NCI-H1930 (cell line): ENCODE data around the gene CHMP5.

ENCODE experiments used
- DNase-seq, 2 experiments: peaks; one replicate each; lab custom pipeline; 2025; lab: John Stamatoyannopoulos, UW

CHMP5 gene

DNA sequence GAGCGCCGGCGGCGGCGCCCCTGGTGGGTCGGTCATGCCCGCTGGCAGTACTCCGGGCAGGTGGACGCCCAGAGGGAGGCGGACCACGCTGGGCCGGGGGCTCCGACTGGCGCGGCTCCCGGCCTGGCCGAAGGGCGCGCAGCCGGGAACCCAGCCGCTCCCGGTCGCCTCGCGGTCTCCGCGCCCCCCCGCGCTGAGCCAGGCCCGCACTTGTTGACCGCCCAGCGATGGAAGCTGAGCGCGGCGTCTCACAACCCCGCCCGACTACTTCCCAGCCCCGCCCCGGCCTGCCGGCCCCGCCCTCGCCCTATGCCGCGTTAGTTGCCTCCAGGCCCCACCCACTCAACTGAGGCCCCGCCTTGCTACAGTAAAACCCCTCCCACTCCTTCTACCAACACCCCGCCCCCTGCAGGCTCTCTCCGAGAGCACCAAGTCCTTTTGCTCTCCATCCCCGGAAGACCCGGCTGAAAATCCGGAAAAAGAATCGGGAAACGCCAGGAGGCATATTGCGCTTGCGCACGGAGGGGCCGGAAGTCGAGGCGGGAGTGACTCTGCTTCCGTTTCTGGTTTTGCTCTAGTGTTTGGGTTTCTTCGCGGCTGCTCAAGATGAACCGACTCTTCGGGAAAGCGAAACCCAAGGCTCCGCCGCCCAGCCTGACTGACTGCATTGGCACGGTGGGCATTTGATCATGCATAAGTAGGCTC lies at the start of gene CHMP5, which contains the start of gene BAG1:
CHMP5 (plus strand) TSS at position 577 of the 705 bp plus-strand sequence; CDS start at position 607, 30 bp downstream.
BAG1 (minus strand) TSS at position 236 of the 705 bp plus-strand sequence.
- DNase-seq, result peak; percentile 99

- no peak for DNase-seq
Observed at GRCh38 chr9:33220681-33221567, 43.9 kb upstream of the CHMP5 start.

- no peak for DNase-seq
Observed at GRCh38 chr9:33221568-33221884, 43.3 kb upstream of the CHMP5 start.

DNA sequence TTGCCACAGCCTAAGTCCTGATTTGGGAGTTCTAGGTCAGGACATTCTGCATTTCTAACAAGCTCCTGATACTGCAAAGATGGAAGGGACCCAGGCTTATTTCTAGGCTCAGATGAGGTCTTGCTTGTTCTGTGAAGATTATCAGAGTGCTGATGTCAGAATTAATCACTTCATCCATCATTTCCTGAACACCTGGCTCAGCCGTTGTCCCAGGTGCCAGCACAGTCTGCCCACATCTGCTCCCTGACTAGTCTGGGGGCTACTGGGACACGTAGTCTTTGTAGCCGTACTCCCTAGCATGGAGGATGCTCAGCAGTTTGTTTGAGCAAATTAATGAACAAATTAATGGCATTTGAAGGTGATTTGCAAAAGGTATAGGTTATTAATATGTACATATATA lies 42.8 kb upstream of the CHMP5 start:
- no peak for DNase-seq

GRCh38 chr9:33223696-33224095 lies 41.2 kb upstream of the CHMP5 start:
- no peak for DNase-seq

GRCh38 chr9:33225319-33226147 lies 39.3 kb upstream of the CHMP5 start:
- DNase-seq, result peak; percentile 8 to 44

- DNase-seq, result no peak
Observed at GRCh38 chr9:33227008-33227398, 37.8 kb upstream of the CHMP5 start.

DNA sequence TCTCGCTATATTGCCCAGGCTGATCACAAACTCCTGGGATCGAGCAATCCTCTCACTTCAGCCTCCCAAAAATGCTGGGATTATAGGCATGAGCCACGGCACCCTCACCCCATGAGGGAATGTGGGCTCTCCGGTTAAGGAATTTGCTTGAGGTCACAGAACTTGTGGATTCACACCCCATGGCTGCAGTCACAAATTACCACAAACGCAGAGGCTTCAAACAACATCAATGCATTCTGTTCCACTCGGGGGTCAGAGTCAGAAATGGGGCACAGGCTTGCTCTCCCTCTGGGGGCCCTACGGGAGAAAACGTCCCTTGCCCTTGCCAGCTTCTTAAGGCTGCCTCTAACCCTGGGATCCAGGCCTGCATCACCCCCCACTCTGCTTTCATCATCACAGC lies 37.1 kb upstream of the CHMP5 start:
- no peak for DNase-seq

- no peak for DNase-seq
Observed at GRCh38 chr9:33228606-33229005, 36.2 kb upstream of the CHMP5 start.

DNA sequence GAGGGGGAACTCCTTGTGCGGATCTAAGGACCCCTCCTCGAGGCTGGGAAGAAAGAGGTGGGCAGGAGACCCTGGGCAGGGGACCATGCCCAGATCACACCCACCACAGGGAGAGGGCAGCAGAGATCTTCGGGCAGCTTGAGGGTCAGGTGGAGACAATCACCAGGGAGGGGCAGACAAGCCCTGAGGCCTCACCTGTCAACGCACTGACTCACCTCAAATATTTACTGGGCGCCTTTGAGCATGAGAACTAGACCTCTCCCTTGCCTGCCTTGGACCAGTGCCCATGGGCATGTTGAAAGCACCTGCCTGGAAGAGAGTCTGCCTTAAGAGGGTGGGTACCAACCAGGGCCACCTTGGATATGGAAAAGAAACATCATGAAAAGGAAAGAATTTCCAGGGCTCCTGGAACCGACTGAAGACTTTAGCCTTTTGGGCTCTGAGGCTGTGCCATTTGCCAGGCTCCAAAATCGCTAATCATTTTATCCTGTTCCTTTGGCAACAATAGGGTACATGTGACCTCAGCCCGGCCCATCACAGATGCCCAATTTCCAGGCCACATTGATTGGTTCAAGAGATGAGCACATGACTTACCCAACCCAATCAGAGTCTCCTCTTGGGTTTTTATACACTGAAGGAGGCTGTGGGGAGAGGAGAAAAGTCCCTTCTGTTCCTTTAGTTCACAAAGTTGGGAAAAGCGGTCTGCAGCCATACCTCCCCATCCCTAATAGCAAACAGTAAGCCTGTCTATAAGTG lies 35.3 kb upstream of the CHMP5 start:
- peak in 1 of 2 experiments; percentile 42 for DNase-seq

GRCh38 chr9:33230756-33231622 lies 33.9 kb upstream of the CHMP5 start:
- DNase-seq, result no peak

- DNase-seq, result no peak
Observed at GRCh38 chr9:33231623-33231942, 33.3 kb upstream of the CHMP5 start.

DNA sequence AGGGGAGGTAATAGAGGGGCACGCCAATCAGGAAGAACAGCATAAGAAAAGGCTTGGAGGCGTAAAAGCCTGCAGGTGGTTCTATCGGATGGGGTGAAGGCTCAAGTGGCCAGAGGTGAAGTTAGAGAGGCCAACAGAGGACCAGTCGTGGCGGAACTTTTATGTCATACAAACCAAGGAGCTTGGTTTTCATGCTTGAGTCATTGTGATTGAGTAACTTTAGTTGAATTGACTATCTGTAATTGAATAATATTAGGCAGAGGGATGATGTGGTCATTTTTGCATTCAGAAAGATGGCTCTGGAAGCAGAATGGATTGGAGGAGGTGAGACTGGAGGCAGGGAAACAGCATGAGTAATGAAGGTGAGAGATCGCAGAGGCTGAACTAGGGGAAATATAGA lies 32.0 kb upstream of the CHMP5 start:
- DNase-seq, result no peak

- no peak for DNase-seq
Observed at GRCh38 chr9:33233626-33234342, 31.1 kb upstream of the CHMP5 start.

GRCh38 chr9:33234511-33235467 lies 30.1 kb upstream of the CHMP5 start:
- DNase-seq, result no peak

DNA sequence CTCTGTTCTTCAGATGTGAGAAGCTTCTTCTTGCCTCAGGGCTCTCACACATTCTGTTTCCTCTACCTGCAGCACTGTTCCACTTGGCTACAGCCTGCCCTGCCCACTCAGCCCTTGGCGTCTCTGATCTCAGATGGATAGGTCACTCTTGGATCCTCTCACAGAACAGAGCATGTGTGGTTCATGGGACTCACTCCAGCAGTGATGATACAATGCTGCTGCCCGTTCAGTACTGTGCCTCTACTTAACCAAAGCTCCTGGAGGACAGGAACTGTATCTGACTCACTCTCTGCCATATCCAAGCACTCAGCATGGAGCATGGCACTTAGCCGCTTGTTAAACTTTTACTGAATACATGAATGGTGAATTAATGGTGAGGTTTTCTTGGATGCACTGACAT lies 28.3 kb upstream of the CHMP5 start:
- DNase-seq, result no peak

- DNase-seq, result no peak
Observed at GRCh38 chr9:33239921-33240320, 24.9 kb upstream of the CHMP5 start, which contains the start of gene SPINK4. Gene SPINK4, plus strand, starts transcription at chr9:33240167. Its CDS starts 42 bp downstream, at chr9:33240209.

GRCh38 chr9:33241298-33241697 lies 23.6 kb upstream of the CHMP5 start:
- no peak for DNase-seq

GRCh38 chr9:33242609-33243134 lies 22.2 kb upstream of the CHMP5 start:
- DNase-seq, result no peak
